Measurements from ENCODE around the gene RNF126.
"Not testable (repeated sequence)": the region's sequence is repeated elsewhere in the genome, so short reads cannot be mapped to it uniquely, and the experiment has no call there.

Gene RNF126

DNA sequence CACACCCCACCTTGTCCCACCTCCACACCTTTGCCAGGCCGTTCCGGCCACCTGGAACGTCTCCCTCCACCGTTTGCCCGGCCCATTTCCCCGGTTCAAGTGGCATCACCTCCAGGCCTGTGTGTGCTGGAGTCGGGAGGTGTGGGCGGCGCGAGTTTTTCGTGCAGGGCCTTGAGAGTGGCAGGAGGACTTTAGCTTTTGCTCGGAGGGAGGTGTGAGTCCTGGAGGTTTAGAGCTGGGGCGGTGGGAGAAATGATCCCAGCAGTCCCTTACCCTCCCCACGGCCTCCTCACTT lies 41.4 kb upstream of the RNF126 start:
- in situ Hi-C loops (cut with HindIII; ENCODE audit: low sequenced_read_pairs), result no loop called here
- no peak for DNase-seq (ENCODE audit: low read depth, low spot score)
- no peak overlapping the region for H3K4me3 ChIP-seq (ENCODE audit: low read depth, low read length)
- TF ChIP-seq, protein P1, sequence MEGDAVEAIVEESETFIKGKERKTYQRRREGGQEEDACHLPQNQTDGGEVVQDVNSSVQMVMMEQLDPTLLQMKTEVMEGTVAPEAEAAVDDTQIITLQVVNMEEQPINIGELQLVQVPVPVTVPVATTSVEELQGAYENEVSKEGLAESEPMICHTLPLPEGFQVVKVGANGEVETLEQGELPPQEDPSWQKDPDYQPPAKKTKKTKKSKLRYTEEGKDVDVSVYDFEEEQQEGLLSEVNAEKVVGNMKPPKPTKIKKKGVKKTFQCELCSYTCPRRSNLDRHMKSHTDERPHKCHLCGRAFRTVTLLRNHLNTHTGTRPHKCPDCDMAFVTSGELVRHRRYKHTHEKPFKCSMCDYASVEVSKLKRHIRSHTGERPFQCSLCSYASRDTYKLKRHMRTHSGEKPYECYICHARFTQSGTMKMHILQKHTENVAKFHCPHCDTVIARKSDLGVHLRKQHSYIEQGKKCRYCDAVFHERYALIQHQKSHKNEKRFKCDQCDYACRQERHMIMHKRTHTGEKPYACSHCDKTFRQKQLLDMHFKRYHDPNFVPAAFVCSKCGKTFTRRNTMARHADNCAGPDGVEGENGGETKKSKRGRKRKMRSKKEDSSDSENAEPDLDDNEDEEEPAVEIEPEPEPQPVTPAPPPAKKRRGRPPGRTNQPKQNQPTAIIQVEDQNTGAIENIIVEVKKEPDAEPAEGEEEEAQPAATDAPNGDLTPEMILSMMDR (IDR thresholded peaks at IDR 0.05; ENCODE audit: low read depth, low read length), result no peak

DNA sequence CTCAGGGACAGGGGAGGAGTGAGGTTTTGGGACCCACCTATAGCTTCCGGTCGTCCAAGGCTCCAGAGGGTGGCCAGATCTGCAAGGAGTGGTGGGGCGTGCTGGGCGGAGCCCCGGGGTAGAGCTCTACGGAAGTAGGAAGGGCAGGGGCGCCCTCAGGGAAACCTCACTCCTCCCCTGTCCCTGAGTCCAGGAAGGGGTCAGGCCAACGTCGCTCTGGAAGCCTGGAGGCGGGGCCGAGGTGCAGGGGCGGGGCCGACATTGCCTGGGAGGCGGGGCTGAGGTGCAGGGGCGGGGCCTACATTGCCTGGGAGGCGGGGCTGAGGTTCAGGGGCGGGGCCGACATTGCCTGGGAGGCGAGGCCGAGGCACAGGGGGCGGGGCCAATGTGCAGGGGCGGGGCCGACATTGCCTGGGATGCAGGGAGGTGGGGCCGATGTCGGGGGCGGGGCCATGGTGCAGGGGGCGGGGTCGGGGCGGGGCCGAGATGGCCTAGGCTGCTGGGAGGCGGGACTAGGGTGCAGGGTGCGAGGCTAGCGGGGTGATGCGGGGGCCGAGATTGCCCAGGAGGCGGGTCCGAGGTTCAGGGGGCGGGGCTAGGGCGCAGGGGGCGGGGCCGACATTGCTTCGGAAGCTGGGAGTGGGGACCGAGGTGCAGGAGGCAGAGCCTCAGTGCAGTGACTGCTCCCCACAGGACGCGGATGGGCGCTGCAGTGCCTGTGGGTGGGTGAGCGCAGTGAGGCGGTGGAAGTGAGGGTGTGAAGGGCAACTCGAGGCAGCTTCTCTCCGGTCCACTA lies 40.8 kb upstream of the RNF126 start:
- H3K4me3 ChIP-seq (ENCODE audit: low read depth, low read length), result no peak overlapping the region
- peak; percentile 17 for DNase-seq (ENCODE audit: low read depth, low spot score)

DNA sequence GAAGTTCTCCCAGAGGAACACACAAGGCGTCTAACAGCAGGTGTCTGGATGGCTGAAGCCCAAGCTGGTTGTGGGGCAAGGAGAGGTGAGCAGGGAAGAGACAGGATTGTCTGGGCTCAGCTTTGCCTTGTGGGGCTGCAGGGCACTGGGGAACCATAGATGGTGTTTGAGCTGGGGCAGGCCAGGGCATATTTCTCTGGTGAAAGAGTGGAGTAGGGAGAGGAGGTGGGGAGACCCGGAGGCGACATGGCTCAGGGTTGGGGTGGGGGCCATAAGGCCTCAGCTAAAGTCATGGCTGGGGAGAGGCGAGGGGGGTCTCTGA lies 40.3 kb upstream of the RNF126 start:
- no peak for DNase-seq (ENCODE audit: low read depth, low spot score)
- TF ChIP-seq, protein P1 (IDR thresholded peaks at IDR 0.05; ENCODE audit: low read depth, low read length), result no peak
- no peak overlapping the region for H3K4me3 ChIP-seq (ENCODE audit: low read depth, low read length)
- in situ Hi-C loops (cut with HindIII; ENCODE audit: low sequenced_read_pairs), result no loop called here

More for the DNA sequence above, 40.8 kb upstream of the RNF126 start:
- in situ Hi-C loops (cut with HindIII; ENCODE audit: low sequenced_read_pairs), result no loop called here
- TF ChIP-seq, protein P1 (IDR thresholded peaks at IDR 0.05; ENCODE audit: low read depth, low read length), result no peak

DNA sequence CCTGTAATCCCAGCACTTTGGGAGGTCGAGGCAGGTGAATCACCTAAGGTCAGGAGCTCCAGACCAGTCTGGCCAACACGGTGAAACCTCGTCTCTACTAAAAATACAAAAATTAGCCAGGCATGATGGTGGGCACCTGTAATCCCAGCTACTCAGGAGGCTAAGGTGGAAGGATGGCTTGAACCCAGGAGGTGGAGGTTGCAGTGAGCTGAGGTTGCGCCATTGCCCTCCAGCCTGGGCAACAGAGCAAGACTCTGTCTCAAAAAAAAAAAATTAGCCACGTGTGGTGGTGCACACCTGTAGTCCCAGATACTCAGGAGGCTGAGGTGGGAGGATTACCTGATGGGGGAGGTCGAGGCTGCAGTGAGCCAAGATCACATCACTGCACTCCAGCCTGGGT lies 39.8 kb upstream of the RNF126 start:
- DNase-seq (ENCODE audit: low read depth, low spot score); in situ Hi-C loops (cut with HindIII; ENCODE audit: low sequenced_read_pairs); H3K4me3 ChIP-seq (ENCODE audit: low read depth, low read length): not testable (repeated sequence)

DNA sequence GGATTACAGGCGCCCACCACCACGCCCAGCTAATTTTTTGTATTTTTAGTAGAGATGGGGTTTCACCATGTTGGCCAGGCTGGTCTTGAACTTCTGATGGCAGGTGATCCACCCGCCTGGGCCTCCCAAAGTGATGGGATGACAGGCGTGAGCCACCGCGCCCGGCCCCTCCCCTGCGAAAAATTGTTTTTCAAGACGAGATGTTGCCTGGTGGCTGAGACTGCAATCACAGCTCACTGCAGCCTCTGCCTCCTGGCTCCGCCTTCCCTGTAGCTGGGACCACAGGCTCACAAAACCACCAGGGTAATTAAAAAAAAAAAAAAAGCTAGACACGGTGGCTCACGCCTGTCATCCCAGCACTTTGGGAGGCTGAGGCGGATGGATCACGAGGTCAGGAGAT lies 36.9 kb upstream of the RNF126 start:
- in situ Hi-C loops (cut with HindIII; ENCODE audit: low sequenced_read_pairs); H3K4me3 ChIP-seq (ENCODE audit: low read depth, low read length); DNase-seq (ENCODE audit: low read depth, low spot score): not testable (repeated sequence)

DNA sequence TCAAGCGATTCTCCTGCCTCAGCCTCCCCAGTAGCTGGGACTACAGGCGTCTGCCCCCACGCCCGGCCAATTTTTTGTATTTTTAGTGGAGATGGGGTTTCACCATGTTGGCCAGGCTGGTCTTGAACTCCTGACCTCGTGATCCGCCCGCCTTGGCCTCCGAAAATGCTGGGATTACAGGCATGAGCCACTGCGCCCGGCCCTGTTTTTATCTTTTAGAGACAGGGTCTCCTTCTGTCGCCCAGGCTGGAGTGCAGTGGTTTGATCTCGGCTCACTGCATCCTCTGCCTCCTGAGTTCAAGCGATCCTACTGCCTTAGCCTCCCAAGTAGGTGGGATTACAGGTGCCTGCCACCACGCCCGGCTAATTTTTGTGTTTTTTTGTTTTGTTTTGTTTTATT lies 35.5 kb upstream of the RNF126 start:
- in situ Hi-C loops (cut with HindIII; ENCODE audit: low sequenced_read_pairs); DNase-seq (ENCODE audit: low read depth, low spot score); H3K4me3 ChIP-seq (ENCODE audit: low read depth, low read length): not testable (repeated sequence)

DNA sequence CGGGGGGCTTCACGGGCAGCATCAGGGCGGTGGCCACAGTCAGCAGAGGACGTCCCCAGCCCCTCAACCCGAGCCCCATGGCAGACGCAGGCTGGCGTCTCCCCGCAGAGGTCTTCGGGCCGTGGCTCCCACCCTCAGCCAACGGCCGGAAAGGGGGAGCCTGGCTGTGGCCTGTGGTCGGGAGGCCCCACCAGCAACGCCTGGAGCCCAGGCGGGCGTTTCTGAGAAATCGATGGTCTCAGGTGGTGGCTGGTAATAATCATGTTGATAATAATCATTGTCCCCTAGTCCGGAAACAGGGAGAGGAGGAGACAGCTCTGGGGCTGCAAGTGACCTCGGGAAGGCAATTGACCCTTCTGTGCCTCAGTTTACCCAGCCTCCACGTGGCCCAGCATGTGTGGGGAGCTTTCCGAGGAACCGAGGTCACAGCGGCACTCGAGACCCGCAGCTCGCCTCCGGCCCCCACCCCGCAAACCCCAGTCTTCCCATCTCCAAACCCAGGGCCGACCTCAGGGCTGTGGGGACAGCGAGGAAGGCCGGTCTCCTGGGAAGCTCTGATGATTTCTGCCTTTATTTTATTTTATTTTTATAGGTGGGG lies 32.4 kb upstream of the RNF126 start, which contains the start of gene PRSS57:
Gene PRSS57, minus strand, starts transcription at position 101 of the 598 bp plus-strand sequence. Its CDS starts 22 bp downstream, at position 79.
- DNase-seq (ENCODE audit: low read depth, low spot score), result no peak
- H3K4me3 ChIP-seq (ENCODE audit: low read depth, low read length), result no peak within 1 kb of the TSS
- TF ChIP-seq, protein P1 (IDR thresholded peaks at IDR 0.05; ENCODE audit: low read depth, low read length), result no peak
- in situ Hi-C loops (cut with HindIII; ENCODE audit: low sequenced_read_pairs), result no loop called here

DNA sequence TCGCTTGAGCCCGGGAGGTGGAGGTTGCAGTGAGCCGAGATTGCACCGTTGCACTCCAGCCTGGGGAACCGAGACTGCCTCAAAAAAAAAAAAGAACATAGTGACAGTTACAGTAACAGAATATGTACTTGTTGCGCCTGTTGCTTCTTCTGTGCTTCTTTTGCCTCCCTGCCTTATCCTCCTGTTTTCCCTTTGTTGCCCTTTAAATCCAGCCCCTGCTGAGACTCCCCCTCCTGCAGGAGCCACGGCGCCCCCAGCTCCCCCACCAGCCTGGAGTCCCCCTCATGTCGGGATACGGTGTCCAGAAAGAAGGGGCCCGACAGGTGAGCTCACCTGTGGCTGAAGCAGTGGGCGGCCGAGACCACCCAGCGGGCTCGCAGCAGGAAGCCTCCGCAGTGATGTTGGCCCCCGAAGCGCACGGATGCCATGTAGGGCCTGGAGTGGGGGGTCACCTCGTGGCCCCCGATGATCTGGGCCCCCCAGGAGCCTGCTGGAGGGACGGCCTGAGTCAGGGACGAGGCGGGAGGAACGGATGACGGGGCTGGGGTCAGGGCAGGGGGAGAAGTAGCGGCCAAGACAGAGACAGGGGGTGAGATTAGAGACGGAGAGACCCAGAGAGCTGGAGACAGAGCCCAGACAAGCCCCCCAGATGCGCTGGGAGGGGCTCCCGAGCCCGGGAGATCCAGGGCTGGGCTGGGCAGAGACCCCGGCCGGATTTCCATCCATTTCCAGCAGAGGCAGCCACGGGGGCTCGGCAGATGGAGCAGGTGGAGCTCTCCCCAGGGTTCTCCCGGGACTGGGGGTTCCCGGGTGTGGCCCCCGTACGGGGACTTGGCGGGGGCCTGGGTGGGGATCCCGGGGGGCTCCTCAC lies 31.7 kb upstream of the RNF126 start:
- DNase-seq (ENCODE audit: low read depth, low spot score), result no peak
- TF ChIP-seq, protein P1 (IDR thresholded peaks at IDR 0.05; ENCODE audit: low read depth, low read length), result no peak
- no peak overlapping the region for H3K4me3 ChIP-seq (ENCODE audit: low read depth, low read length)
- in situ Hi-C loops (cut with HindIII; ENCODE audit: low sequenced_read_pairs), result no loop called here
